Esophagus mucosa (tissue), 1 donor: ENCODE results near the gene FANCM. TPM values are rescaled to one million over a fixed set of nuclear protein-coding genes. Genes with fewer than 3 reads are reported as not detected.

Experiments used
- ATAC-seq: fragments of 200-7000 bp; cut with Tn5 transposase; one replicate; pipeline ENCODE4 v1.9.1; 2020
- total RNA-seq: library from RNA; stranded (reverse); gene quantifications from one replicate; pipeline ENCODE4 v1.2.4, GENCODE V29; 2023
- donor health status: DM: yes; HTN: yes; CAD: no.

Gene FANCM
- total RNA-seq, 1 donor from 2014 or later: 4.9 TPM

- ATAC-seq: no peak
Observed at GRCh38 chr14:45246691-45247090, 111.0 kb downstream of the FANCM start.

- ATAC-seq: no peak
Observed at GRCh38 chr14:45247427-45247826, 111.7 kb downstream of the FANCM start.

GRCh38 chr14:45249856-45250575, 114.3 kb downstream of the FANCM start:
- peak; percentile 29 for ATAC-seq

Other genes starting within 250 kb of the FANCM start
- gene KLHL28, start 174.0 kb upstream of the FANCM start, total RNA-seq: 8.2 TPM
- gene TOGARAM1, start 173.7 kb upstream of the FANCM start, total RNA-seq: 8.8 TPM
- 14.7 TPM for gene PRPF39, start 51.8 kb upstream of the FANCM start, total RNA-seq
- gene FKBP3, start 1.4 kb upstream of the FANCM start, total RNA-seq: 45.4 TPM
- gene MIS18BP1, start 117.3 kb downstream of the FANCM start, total RNA-seq: 18.6 TPM